PFSK-1 (cell line): ENCODE data around the gene ZCCHC2.

Experiments used
- FOXP2 ChIP-seq: optimal IDR thresholded peaks from 2 replicates; pipeline ENCODE3; 2011; ENCODE audit warnings: borderline replicate concordance, control low read depth, inconsistent platforms; ENCODE audit not compliant: insufficient read depth; ENCODE audit errors: extremely low read length, extremely low read depth
- POLR2AphosphoS5 ChIP-seq: IDR thresholded peaks from 2 replicates; pipeline ENCODE4 v1.6.1; 2012; ENCODE audit warnings: low read depth, mild to moderate bottlenecking, control low read depth, low read length, moderate library complexity
- REST ChIP-seq, 2 experiments: IDR thresholded peaks; 2 replicates each; pipeline versions ENCODE4 v1.6.1 to v1.8.0; 2011 to 2012; ENCODE audit warnings: low read depth in 2 of 2, low read length in 2 of 2, control low read depth in 1 of 2, inconsistent platforms in 1 of 2, mild to moderate bottlenecking in 1 of 2, moderate library complexity in 1 of 2; ENCODE audit not compliant: insufficient read depth in 1 of 2

DNA sequence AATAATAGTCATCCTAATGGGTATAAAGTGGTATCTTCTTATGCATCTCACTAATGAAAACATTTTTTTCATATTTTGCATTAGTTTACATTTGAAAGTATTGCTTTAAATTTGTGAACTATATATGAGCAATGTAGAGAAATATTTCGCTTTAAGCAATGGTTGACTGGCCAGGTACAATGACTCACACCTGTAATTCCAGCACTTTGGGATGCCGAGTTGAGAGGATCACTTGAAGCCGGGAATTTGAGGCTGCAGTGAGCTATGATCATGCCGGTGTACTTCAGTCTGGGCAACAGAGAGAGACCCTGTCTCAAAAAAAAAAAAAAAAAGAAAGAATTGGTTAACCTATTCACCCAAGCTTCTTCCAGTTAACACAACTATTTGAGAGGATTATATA, 15.1 kb downstream of the ZCCHC2 start:
- TF ChIP-seq REST (IDR thresholded peaks at IDR 0.05; ENCODE audit: insufficient read depth in 1 of 2, low read depth in 2 of 2, low read length in 2 of 2) (no peak), POLR2AphosphoS5 (no peak), FOXP2 (no peak)
